HepG2 (cell line): ENCODE results near the gene SH2D3A. TPM values are rescaled to one million over a fixed set of nuclear protein-coding genes. Genes with fewer than 3 reads are reported as not detected.

Source experiments
- ATF5 ChIP-seq: sonication (generic); formaldehyde crosslinking; IDR thresholded peaks from 2 replicates; pipeline ENCODE4 v1.4.0; 2020; ENCODE audit warnings: mild to moderate bottlenecking, low read depth, missing genetic modification reagents
- CBFB ChIP-seq: sonication (generic); formaldehyde crosslinking; IDR thresholded peaks from 2 replicates; pipeline ENCODE4 v1.4.0; 2020; ENCODE audit warnings: missing genetic modification reagents
- FOXJ3 ChIP-seq: sonication (generic); formaldehyde crosslinking; IDR thresholded peaks from 2 replicates; pipeline ENCODE4 v1.4.0; 2020; ENCODE audit warnings: missing genetic modification reagents, mild to moderate bottlenecking, borderline replicate concordance
- KLF11 ChIP-seq: IDR thresholded peaks from 2 replicates; pipeline ENCODE4 v1.6.1; 2016; ENCODE audit warnings: missing compliant biosample characterization
- MAX ChIP-seq: IDR thresholded peaks from 2 replicates; pipeline ENCODE4 v1.6.1; 2012; ENCODE audit warnings: inconsistent platforms
- MTA3 ChIP-seq: sonication (generic); formaldehyde crosslinking; IDR thresholded peaks from 2 replicates; pipeline ENCODE4 v1.4.0; 2020; ENCODE audit warnings: missing genetic modification reagents
- MYC ChIP-seq: sonication (generic); formaldehyde crosslinking; IDR thresholded peaks from 2 replicates; pipeline ENCODE4 v1.9.0; 2021; ENCODE audit warnings: missing genetic modification reagents, borderline replicate concordance
- POLR2G ChIP-seq: fragments of 200-400 bp; formaldehyde crosslinking; IDR thresholded peaks from 2 replicates; pipeline ENCODE4 v1.6.1; 2018; ENCODE audit warnings: mild to moderate bottlenecking, low read depth, low read length, moderate library complexity
- REL ChIP-seq: sonication (generic); formaldehyde crosslinking; conservative IDR thresholded peaks from 2 replicates; pipeline ENCODE4 v1.8.0; 2022; ENCODE audit warnings: mild to moderate bottlenecking, missing genetic modification reagents, moderate library complexity
- RELA ChIP-seq: sonication (generic); formaldehyde crosslinking; IDR thresholded peaks from 2 replicates; pipeline ENCODE4 v1.4.0; 2020; ENCODE audit warnings: missing genetic modification reagents
- RXRB ChIP-seq: IDR thresholded peaks from 2 replicates; pipeline ENCODE4 v1.6.1; 2016; ENCODE audit warnings: borderline replicate concordance, missing genetic modification reagents, missing compliant biosample characterization
- SMAD3 ChIP-seq: sonication (generic); formaldehyde crosslinking; IDR thresholded peaks from 2 replicates; pipeline ENCODE4 v1.4.0; 2020; ENCODE audit warnings: missing genetic modification reagents
- ZBTB7A ChIP-seq: sonication (generic); formaldehyde crosslinking; IDR thresholded peaks from 2 replicates; pipeline ENCODE4 v1.8.0; 2022; ENCODE audit warnings: mild to moderate bottlenecking, missing genetic modification reagents
- ZFP62 ChIP-seq: sonication (generic); formaldehyde crosslinking; IDR thresholded peaks from 2 replicates; pipeline ENCODE4 v1.4.0; 2020; ENCODE audit warnings: missing genetic modification reagents
- ZMYM2 ChIP-seq: sonication (generic); formaldehyde crosslinking; IDR thresholded peaks from 2 replicates; pipeline ENCODE4 v1.8.0; 2022; ENCODE audit warnings: mild to moderate bottlenecking, missing genetic modification reagents
- ZNF337 ChIP-seq: sonication (generic); formaldehyde crosslinking; IDR thresholded peaks from 2 replicates; pipeline ENCODE4 v1.5.1; 2020; ENCODE audit warnings: missing genetic modification reagents, low read depth, mild to moderate bottlenecking, borderline replicate concordance
- ZNF383 ChIP-seq: sonication (generic); formaldehyde crosslinking; IDR thresholded peaks from 2 replicates; pipeline ENCODE4 v1.4.0; 2020; ENCODE audit warnings: missing genetic modification reagents, mild to moderate bottlenecking, borderline replicate concordance
- ZNF430 ChIP-seq: sonication (generic); formaldehyde crosslinking; IDR thresholded peaks from 2 replicates; pipeline ENCODE4 v1.9.0; 2021; ENCODE audit warnings: mild to moderate bottlenecking, missing genetic modification reagents
- ZNF446 ChIP-seq: sonication (generic); formaldehyde crosslinking; IDR thresholded peaks from 2 replicates; pipeline ENCODE4 v1.5.0; 2020; ENCODE audit warnings: mild to moderate bottlenecking, missing genetic modification reagents
- ZNF619 ChIP-seq: sonication (generic); formaldehyde crosslinking; IDR thresholded peaks from 2 replicates; pipeline ENCODE4 v1.4.0; 2020; ENCODE audit warnings: mild to moderate bottlenecking, missing genetic modification reagents
- ZNF841 ChIP-seq: sonication (generic); formaldehyde crosslinking; IDR thresholded peaks from 2 replicates; pipeline ENCODE4 v1.8.1; 2023; ENCODE audit warnings: missing genetic modification reagents, borderline replicate concordance
- polyA plus RNA-seq, 8 experiments: library from polyadenylated mRNA; depleted of rRNA in 3 of 8; stranded (reverse) in 7 of 8; unstranded in 1 of 8; fragments of >200 nt; fragmentation: Illumina TruSeq in 4 of 8; extraction: Trizol in 4 of 8; gene quantifications; 2 replicates each; pipeline versions ENCODE4 v1.2.1 to v1.2.3, GENCODE V29; 2011 to 2016; ENCODE audit warnings: low read depth in 4 of 8, missing spikeins in 1 of 8, mixed read lengths in 1 of 8; ENCODE audit not compliant: insufficient read depth in 1 of 8
- total RNA-seq, 5 experiments: library from RNA; depleted of rRNA; stranded (reverse); fragments of >200 nt; fragmentation: Illumina TruSeq; extraction: Trizol; gene quantifications; 2 replicates each; pipeline ENCODE4 v1.2.3, GENCODE V29; 2016; ENCODE audit warnings: low read depth in 1 of 5
- TF ChIP-seq, protein P1 (sequence below): sonication (generic); formaldehyde crosslinking; IDR thresholded peaks from 2 replicates; pipeline ENCODE4 v1.4.0; 2020; ENCODE audit warnings: mild to moderate bottlenecking, low read depth, missing genetic modification reagents
- TF ChIP-seq, protein P2 (sequence below): sonication (generic); formaldehyde crosslinking; IDR thresholded peaks from 2 replicates; pipeline ENCODE4 v1.5.1; 2020; ENCODE audit warnings: missing genetic modification reagents, mild to moderate bottlenecking, borderline replicate concordance

SH2D3A gene
- total and polyA plus RNA-seq, 2 of the 13 experiments (the other 11 are each of a cell fraction or from before 2014, with no cell fraction given), result 1.0 to 2.2 TPM

GRCh38 chr19:6753178-6754031, 13.8 kb downstream of the SH2D3A start (continued):
- TF ChIP-seq, protein P1, sequence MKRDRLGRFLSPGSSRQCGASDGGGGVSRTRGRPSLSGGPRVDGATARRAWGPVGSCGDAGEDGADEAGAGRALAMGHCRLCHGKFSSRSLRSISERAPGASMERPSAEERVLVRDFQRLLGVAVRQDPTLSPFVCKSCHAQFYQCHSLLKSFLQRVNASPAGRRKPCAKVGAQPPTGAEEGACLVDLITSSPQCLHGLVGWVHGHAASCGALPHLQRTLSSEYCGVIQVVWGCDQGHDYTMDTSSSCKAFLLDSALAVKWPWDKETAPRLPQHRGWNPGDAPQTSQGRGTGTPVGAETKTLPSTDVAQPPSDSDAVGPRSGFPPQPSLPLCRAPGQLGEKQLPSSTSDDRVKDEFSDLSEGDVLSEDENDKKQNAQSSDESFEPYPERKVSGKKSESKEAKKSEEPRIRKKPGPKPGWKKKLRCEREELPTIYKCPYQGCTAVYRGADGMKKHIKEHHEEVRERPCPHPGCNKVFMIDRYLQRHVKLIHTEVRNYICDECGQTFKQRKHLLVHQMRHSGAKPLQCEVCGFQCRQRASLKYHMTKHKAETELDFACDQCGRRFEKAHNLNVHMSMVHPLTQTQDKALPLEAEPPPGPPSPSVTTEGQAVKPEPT (CRISPR knock-in tag), result peak; percentile 77; the same call in 1 of the 2 replicates
- no peak for TF ChIP-seq ZFP62 (CRISPR knock-in tag)
- peak; percentile 87; the same call in 1 of the 2 replicates for TF ChIP-seq ZNF430
- TF ChIP-seq SMAD3 (CRISPR knock-in tag), result no peak
- TF ChIP-seq POLR2G, result peak; percentile 55
- TF ChIP-seq ZBTB7A (CRISPR knock-in tag), result peak; percentile 99
- 0 out of 2 replicates have a peak, but pooled peaks have one; percentile 49 for TF ChIP-seq KLF11 (CRISPR knock-in tag)
- peak; percentile 98 for TF ChIP-seq MYC (CRISPR knock-in tag)
- peak; percentile 86; the same call in 1 of the 2 replicates for TF ChIP-seq ZNF337
- no peak for TF ChIP-seq ZNF383 (CRISPR knock-in tag)
- TF ChIP-seq, protein P2, sequence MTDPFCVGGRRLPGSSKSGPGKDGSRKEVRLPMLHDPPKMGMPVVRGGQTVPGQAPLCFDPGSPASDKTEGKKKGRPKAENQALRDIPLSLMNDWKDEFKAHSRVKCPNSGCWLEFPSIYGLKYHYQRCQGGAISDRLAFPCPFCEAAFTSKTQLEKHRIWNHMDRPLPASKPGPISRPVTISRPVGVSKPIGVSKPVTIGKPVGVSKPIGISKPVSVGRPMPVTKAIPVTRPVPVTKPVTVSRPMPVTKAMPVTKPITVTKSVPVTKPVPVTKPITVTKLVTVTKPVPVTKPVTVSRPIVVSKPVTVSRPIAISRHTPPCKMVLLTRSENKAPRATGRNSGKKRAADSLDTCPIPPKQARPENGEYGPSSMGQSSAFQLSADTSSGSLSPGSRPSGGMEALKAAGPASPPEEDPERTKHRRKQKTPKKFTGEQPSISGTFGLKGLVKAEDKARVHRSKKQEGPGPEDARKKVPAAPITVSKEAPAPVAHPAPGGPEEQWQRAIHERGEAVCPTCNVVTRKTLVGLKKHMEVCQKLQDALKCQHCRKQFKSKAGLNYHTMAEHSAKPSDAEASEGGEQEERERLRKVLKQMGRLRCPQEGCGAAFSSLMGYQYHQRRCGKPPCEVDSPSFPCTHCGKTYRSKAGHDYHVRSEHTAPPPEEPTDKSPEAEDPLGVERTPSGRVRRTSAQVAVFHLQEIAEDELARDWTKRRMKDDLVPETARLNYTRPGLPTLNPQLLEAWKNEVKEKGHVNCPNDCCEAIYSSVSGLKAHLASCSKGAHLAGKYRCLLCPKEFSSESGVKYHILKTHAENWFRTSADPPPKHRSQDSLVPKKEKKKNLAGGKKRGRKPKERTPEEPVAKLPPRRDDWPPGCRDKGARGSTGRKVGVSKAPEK (CRISPR knock-in tag), result peak; percentile 69; the same call in 1 of the 2 replicates
- TF ChIP-seq MTA3 (CRISPR knock-in tag), result no peak
- TF ChIP-seq MAX, result peak; percentile 99
- 0 out of 2 replicates have a peak, but pooled peaks have one; percentile 69 for TF ChIP-seq ZNF619 (CRISPR knock-in tag)
- 0 out of 2 replicates have a peak, but pooled peaks have one; percentile 22 for TF ChIP-seq RELA (CRISPR knock-in tag)
- no peak for TF ChIP-seq ZNF841 (CRISPR knock-in tag)
- TF ChIP-seq ZMYM2, result peak; percentile 72; the same call in 1 of the 2 replicates
- TF ChIP-seq ATF5 (CRISPR knock-in tag), result no peak
- TF ChIP-seq CBFB (CRISPR knock-in tag), result peak; percentile 63; the same call in 1 of the 2 replicates
- no peak for TF ChIP-seq ZNF446
- TF ChIP-seq RXRB, result peak; percentile 85
- peak; percentile 36; the same call in 1 of the 2 replicates for TF ChIP-seq FOXJ3 (CRISPR knock-in tag)
- TF ChIP-seq REL, result no peak
